Heart left ventricle (tissue), 16 donors: ENCODE results near the gene FNDC3B. TPM values are rescaled to one million over a fixed set of nuclear protein-coding genes. Genes with fewer than 3 reads are reported as not detected.

Experiments used
- ATAC-seq, 4 donors: fragments of 200-7000 bp; cut with Tn5 transposase; one replicate each; pipeline ENCODE4 v1.9.1; 2020 to 2022; ENCODE audit warnings: moderate library complexity in 4 of 4, mild to moderate bottlenecking in 3 of 4, moderate number of reproducible peaks in 1 of 4
- DNase-seq, 5 donors: peaks; one replicate each; pipeline ENCODE4 v3.0.0-alpha.2; 2020
- H3K27ac ChIP-seq, 12 donors: fragments of 200-600 bp; sonication (generic) in 4 of 12; one replicate each; pipeline versions ENCODE4 v1.5.0 to v1.8.0; 2016 to 2022; ENCODE audit warnings: mild to moderate bottlenecking in 2 of 12
- H3K27me3 ChIP-seq, 9 donors: fragments of 200-600 bp; sonication (generic) in 2 of 9; one replicate each; pipeline versions ENCODE4 v1.5.1 to v1.8.0; 2016 to 2022; ENCODE audit warnings: mild to moderate bottlenecking in 3 of 9
- H3K36me3 ChIP-seq, 9 donors: fragments of 200-600 bp; sonication (generic) in 2 of 9; one replicate each; pipeline versions ENCODE4 v1.5.0 to v1.8.0; 2018 to 2022; ENCODE audit warnings: mild to moderate bottlenecking in 2 of 9
- H3K4me1 ChIP-seq, 12 donors: fragments of 200-600 bp; sonication (generic) in 4 of 12; one replicate each; pipeline versions ENCODE4 v1.5.0 to v1.8.0; 2016 to 2022; ENCODE audit warnings: mild to moderate bottlenecking in 3 of 12
- H3K4me3 ChIP-seq, 12 donors: fragments of 200-600 bp; sonication (generic) in 4 of 12; one replicate each; pipeline versions ENCODE4 v1.5.0 to v1.8.0; 2017 to 2022; ENCODE audit warnings: mild to moderate bottlenecking in 9 of 12, moderate library complexity in 4 of 12
- H3K9me3 ChIP-seq, 12 donors: fragments of 200-600 bp; sonication (generic) in 4 of 12; one replicate each; pipeline versions ENCODE4 v1.5.0 to v1.8.0; 2016 to 2022; ENCODE audit warnings: mild to moderate bottlenecking in 1 of 12
- CTCF ChIP-seq, 12 donors: fragments of 200-600 bp; sonication (generic) in 4 of 12; IDR thresholded peaks; one replicate each; pipeline versions ENCODE4 v1.5.0 to v1.8.0; 2018 to 2022; ENCODE audit warnings: antibody characterized with exemption in 12 of 12, mild to moderate bottlenecking in 5 of 12
- POLR2A ChIP-seq, 2 donors: fragments of 450-650 bp; IDR thresholded peaks; one replicate each; pipeline ENCODE4 v1.6.1; 2017; ENCODE audit warnings: antibody characterized with exemption in 2 of 2, mild to moderate bottlenecking in 2 of 2, moderate library complexity in 2 of 2
- WGBS, 4 donors: extraction: QIAGEN DNeasy Blood & Tissue Kit in 2 of 4; methylation state at CpG; one replicate each; pipeline versions ENCODE4 v1.1.5 to v1.1.7; 2013 to 2018; 5-methylcytosine and 5-hydroxymethylcytosine counted together
- intact Hi-C, 10 donors: fragments of 100-400 bp; cut with DNase I; formaldehyde crosslinking; loops; one replicate each; pipeline versions ENCODE4 v1.11.1 to v1.14.2; 2022
- polyA plus RNA-seq, 2 donors: library from polyadenylated mRNA; stranded (reverse); fragments of 200-250 nt; gene quantifications; one replicate each; pipeline ENCODE4 v1.2.3, GENCODE V29; 2013
- total RNA-seq, 9 donors: library from RNA; depleted of rRNA in 2 of 9; stranded (reverse); fragments of >200 nt in 2 of 9; fragmentation: NEBNext Ultra II Directional in 3 of 9; extraction: Animal tissue kit (Norgen Biotek cat#: 25700) in 3 of 9; gene quantifications; one replicate each; pipeline versions ENCODE4 v1.1.0 to v1.2.4, GENCODE V29; 2016 to 2023
- donor health status: ischemic (EF 13 %, LVEDD 7.1; RV severe dilation, severe dysfunction).
- donor health status: healthy with polysubstance abuse.
- donor health status: DM: no; HTN: yes; CAD: no.
- donor health status: DM: no; HTN: no; CAD: no.
- donor health status: ischemic (EF 25% LVEDD 6.9; RV normal size, moderate dysfunction).
- donor health status: ischemic (EF 25% LVEDD 5.7; RV mildly dilated, moderate dysfunction).
- donor health status: healthy.
- donor health status: DM: yes; HTN: yes; CAD: no.
- donor health status: ischemic (EF 35%, LVEDD 5.7; RV mildly dilated, moderate dysfunction).
- donor health status: nonischemic (EF 11% LVEDD 7.7; RV severe dilation, severe dysfunction).
- donor health status: DM: yes; HTN: yes; CAD: no.
- donor health status: PGD.
- donor health status: ischemic (EF 29% LVEDD 5.4; RV normal size, mild dysfunction).
- donor health status: nonischemic (EF 23%, LVEDD 6.1; RV moderate dilation, normal function).

The FNDC3B gene
- total and polyA plus RNA-seq, 11 donors = 9.4 to 113 (median 68.2) TPM

GRCh38 chr3:172232579-172233212, 193.3 kb downstream of the FNDC3B start:
- Histone ChIP-seq H3K27ac (no peak overlapping the region), H3K36me3 (peaks cover 0 to 18% (median under 1%) of the 10 kb centered on the region in 9 donors), H3K27me3 (no peaks in the 10 kb centered on the region), H3K4me3 (no peak overlapping the region), H3K9me3 (no peaks in the 10 kb centered on the region), H3K4me1 (peaks cover 0 to 24% (median 7%) of the 10 kb centered on the region in 12 donors)
- 61 to 74% (median 68%) methylated on average over 3 of the region's 3 CpGs for WGBS, 4 donors
- DNase-seq (no peak), ATAC-seq (no peak)
- TF ChIP-seq POLR2A (IDR thresholded peaks at IDR 0.05) (no peak), CTCF (IDR thresholded peaks at IDR 0.05) (no peak)
- intact Hi-C loops = no loop called here

- Histone ChIP-seq H3K9me3 (no peaks in the 10 kb centered on the region), H3K27ac (no peak overlapping the region), H3K36me3 (peaks cover 0 to 9% (median 0%) of the 10 kb centered on the region in 9 donors), H3K4me3 (no peak overlapping the region), H3K4me1 (peaks cover 0 to 24% (median 8%) of the 10 kb centered on the region in 12 donors), H3K27me3 (no peaks in the 10 kb centered on the region)
- no peak for ATAC-seq
- intact Hi-C loops = no loop called here
- no peak for TF ChIP-seq POLR2A (IDR thresholded peaks at IDR 0.05)
- TF ChIP-seq CTCF (IDR thresholded peaks at IDR 0.05) = no peak
- 78 to 86% (median 84%) methylated on average over 8 of the region's 8 CpGs for WGBS, 4 donors
- DNase-seq = no peak
Measured at GRCh38 chr3:172233474-172234277, 194.3 kb downstream of the FNDC3B start.

GRCh38 chr3:172235698-172236097, 196.3 kb downstream of the FNDC3B start:
- Histone ChIP-seq H3K36me3 (no peaks in the 10 kb centered on the region), H3K9me3 (no peaks in the 10 kb centered on the region), H3K27ac (no peak overlapping the region), H3K27me3 (no peaks in the 10 kb centered on the region), H3K4me3 (no peak overlapping the region), H3K4me1 (peaks cover 0 to 29% (median 12%) of the 10 kb centered on the region in 12 donors)
- TF ChIP-seq POLR2A (IDR thresholded peaks at IDR 0.05) (no peak), CTCF (IDR thresholded peaks at IDR 0.05) (no peak)
- no peak for ATAC-seq
- no peak for DNase-seq
- intact Hi-C loops = no loop called here
